ENCODE results near the gene SETD4.

SETD4 gene

GRCh38 chr21:36047139-36047538 is 13.2 kb downstream of the SETD4 start:
- DNase-seq (ENCODE audit: low read depth) = no peak

GRCh38 chr21:36045993-36046392 is 14.3 kb downstream of the SETD4 start:
- DNase-seq (ENCODE audit: low read depth) = no peak

- no peak for DNase-seq (ENCODE audit: low read depth)
These were observed 16.3 kb downstream of the SETD4 start for GRCh38 chr21:36044056-36044455.

- DNase-seq (ENCODE audit: low read depth) = no peak
These were observed 18.4 kb downstream of the SETD4 start for GRCh38 chr21:36041910-36042309.

GRCh38 chr21:36040389-36040788 is 19.9 kb downstream of the SETD4 start:
- no peak for DNase-seq (ENCODE audit: low read depth)

GRCh38 chr21:36039861-36040260 is 20.5 kb downstream of the SETD4 start:
- no peak for DNase-seq (ENCODE audit: low read depth)

GRCh38 chr21:36038701-36039497 is 21.4 kb downstream of the SETD4 start:
- no peak for DNase-seq (ENCODE audit: low read depth)

GRCh38 chr21:36035381-36035791 is 24.9 kb downstream of the SETD4 start:
- DNase-seq (ENCODE audit: low read depth) = no peak

GRCh38 chr21:36034211-36034913 is 26.0 kb downstream of the SETD4 start:
- no peak for DNase-seq (ENCODE audit: low read depth)

GRCh38 chr21:36032647-36033406 is 27.5 kb downstream of the SETD4 start:
- no peak for DNase-seq (ENCODE audit: low read depth)

- DNase-seq (ENCODE audit: low read depth) = no peak
These were observed 29.6 kb downstream of the SETD4 start for GRCh38 chr21:36030581-36031189.

GRCh38 chr21:36029309-36029708 is 31.0 kb downstream of the SETD4 start:
- DNase-seq (ENCODE audit: low read depth) = no peak

- DNase-seq (ENCODE audit: low read depth) = peak; percentile 21
These were observed 31.9 kb downstream of the SETD4 start for GRCh38 chr21:36028127-36029069.

GRCh38 chr21:36027347-36027746 is 33.0 kb downstream of the SETD4 start:
- DNase-seq (ENCODE audit: low read depth) = no peak

- DNase-seq (ENCODE audit: low read depth) = no peak
These were observed 35.5 kb downstream of the SETD4 start for GRCh38 chr21:36024782-36025181.

GRCh38 chr21:36023092-36023480 is 37.2 kb downstream of the SETD4 start:
- no peak for DNase-seq (ENCODE audit: low read depth)

GRCh38 chr21:36022427-36023091 is 37.8 kb downstream of the SETD4 start:
- no peak for DNase-seq (ENCODE audit: low read depth)

- no peak for DNase-seq (ENCODE audit: low read depth)
These were observed 39.0 kb downstream of the SETD4 start for GRCh38 chr21:36021251-36021837.

- DNase-seq (ENCODE audit: low read depth) = no peak
These were observed 45.3 kb downstream of the SETD4 start for GRCh38 chr21:36015045-36015444.

GRCh38 chr21:36010801-36011200 is 49.5 kb downstream of the SETD4 start:
- no peak for DNase-seq (ENCODE audit: low read depth)
